GM18498 (cell line): ENCODE data around the gene SRGAP2.
"Not testable (repeated sequence)": the region's sequence is repeated elsewhere in the genome, so short reads cannot be mapped to it uniquely, and the experiment has no call there.

Experiments used
- ATAC-seq: cut with Tn5 transposase; IDR thresholded peaks from one replicate; pipeline ENCODE4 v1.9.1; 2021; ENCODE audit warnings: mild to moderate bottlenecking, moderate library complexity; ENCODE audit not compliant: unreplicated experiment

The SRGAP2 gene

DNA sequence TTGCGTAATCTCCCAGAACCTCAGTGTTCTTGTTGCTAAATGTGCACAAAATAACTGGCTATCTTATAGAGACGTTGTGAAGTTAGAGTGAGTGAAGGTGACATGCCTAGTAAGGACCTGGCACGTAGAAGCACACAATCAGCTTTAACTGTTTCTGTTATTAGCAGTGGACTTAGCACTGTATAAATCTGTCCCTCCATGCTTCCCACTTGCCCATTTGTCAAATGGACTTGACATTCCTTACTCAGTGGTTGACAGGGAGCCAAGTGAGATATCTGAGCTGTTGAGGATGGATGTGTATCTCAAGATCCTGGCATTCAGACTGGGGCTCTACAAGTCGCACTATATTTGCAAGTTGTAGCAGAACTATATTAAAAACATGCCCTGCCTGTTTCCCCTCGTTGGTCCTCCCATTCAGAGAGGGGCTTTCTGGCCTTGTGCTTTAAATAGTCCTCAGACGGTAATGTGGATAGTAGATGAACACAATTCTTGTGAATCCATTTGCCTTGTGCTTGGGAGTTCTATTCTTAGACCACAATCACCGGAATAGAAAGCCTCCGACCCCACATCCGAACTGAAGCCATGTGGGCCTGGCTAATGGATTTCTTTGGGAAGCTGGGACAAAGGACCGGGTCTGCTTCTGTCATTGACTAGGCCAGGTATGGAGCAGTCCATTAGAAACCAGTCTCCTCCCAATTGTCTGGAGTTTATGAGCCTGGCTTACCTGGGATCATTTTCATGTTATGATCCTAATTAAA lies 43.0 kb downstream of the SRGAP2 start:
- not testable (repeated sequence) for ATAC-seq

DNA sequence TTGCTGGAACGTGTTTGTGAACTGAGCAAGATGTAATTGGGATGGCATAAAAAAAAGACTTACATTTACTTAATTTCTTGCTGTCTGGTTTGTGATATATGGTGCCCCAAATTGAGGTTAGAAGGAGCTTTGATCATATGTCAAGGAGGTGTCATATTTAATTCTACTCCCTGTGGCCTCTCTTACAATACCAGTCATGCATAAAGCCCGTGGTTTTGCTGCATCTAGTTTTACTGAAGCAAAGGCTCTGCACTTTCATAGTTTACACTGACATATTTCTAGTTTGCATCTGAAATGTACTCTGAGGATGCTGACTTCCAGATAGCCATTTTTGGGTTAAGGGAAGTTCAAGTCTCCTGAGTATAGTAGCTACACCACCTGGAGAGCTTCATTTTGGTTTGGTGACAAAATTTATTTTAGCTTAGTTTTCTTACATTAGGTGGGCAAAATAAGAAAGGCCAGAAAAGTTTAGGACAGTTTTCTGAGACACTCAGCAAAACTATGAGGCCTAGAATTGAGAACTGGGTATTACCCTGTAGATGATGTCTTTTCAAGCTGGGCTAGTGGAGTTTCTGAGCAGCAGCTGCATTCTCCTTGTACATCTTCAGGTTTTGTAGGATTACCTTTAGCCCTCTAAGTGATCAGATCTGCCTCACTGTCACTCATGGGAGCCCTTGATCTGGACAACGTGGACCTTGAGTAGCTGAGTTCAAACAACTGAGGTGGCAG lies 47.8 kb downstream of the SRGAP2 start:
- peak; percentile 76 for ATAC-seq

DNA sequence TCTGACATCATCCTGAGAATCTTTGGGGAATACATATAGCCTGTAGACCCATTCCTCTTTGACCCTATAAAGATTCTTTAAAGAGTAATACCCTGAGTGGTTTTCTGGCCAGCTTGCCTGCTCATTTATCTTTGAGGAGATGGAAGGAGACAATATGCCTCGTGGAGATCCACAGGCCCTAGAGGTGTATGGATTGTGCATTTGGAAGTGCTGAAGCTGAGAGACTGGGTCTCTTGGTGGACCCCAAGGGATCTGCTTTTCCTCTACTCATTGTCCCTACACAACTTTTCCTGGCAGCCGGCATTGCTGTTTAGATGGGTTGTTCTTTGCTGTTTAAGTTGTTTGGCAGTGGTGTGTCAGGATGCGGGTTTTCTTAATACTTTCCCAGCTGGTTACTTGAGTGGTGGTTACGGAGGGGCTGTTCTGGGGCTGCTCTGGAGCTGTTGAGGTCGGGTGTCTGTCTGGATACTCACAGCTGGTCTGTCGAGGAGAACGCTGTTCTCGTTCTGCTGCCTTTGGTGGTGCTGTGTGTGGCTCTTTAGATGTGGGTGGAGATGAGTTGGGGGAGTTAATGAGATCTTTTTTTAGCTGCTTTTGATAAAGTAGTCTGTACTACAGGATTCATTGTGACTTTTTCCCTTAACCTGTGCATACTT lies 49.5 kb downstream of the SRGAP2 start:
- ATAC-seq = not testable (repeated sequence)
